Measurements from ENCODE around the gene CATSPERE.
"Not testable (repeated sequence)": the region's sequence is repeated elsewhere in the genome, so short reads cannot be mapped to it uniquely, and the experiment has no call there.

The CATSPERE gene

DNA sequence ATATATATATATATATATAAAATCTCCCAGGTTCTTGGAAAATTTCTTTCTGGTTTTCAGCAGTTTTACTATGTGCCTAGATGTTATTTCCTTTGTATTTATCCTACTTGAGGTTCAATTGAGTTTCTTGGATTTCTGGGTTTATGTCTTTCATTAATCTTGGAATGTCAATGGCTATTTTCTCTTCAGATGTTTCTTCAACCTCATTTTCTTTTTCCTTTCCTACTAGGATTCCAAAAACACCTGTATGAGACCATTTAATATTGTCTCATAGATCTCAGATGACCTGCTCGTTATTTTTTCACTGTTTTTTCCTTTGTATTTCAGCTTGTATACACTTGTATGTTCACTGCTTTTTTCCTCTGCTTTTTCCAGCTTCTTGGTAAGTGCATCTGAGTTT lies 96.5 kb downstream of the CATSPERE start:
- no peak for DNase-seq

DNA sequence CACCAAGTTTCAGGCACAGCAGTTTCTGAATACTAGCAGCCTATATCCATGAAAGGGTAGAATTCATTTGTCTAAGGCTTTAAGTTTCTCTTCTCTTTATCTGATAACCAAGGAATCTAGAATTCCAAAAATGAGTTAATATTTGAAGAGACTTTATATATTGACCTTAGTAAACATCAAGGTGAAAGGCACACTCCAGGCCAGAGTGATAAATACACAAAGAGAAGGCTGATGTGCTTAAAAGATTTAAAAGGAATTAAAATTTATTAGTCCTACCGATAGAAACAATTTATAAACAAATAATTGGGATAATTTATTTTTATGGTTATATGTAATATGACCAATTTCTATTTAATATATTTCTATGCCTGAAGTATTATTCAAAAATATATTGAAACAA lies 98.5 kb downstream of the CATSPERE start:
- no peak for DNase-seq

- not testable (repeated sequence) for DNase-seq
Observed at GRCh38 chr1:244562877-244563276, 101.8 kb downstream of the CATSPERE start.

- DNase-seq, result no peak
Observed at GRCh38 chr1:244573768-244574167, 112.7 kb downstream of the CATSPERE start.

- DNase-seq, result no peak
Observed at GRCh38 chr1:244576259-244576892, 115.3 kb downstream of the CATSPERE start.

DNA sequence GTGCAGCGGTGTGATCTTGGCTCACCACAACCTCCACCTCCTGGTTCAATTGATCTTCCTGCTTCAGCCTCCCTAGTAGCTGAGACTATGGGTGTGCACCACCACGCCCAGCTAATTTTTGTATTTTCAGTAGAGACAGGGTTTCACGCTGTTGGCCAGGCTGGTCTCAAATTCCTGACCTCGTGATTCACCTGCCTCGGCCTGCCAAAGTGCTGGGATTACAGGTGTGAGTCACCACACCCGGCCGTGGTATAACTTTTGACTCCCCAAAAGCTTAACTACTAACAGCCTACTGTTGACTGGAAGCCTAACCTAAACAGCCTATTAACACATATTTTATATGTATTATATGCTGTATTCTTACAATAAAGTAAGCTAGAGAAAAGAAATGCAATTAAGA lies 117.1 kb downstream of the CATSPERE start:
- not testable (repeated sequence) for DNase-seq

DNA sequence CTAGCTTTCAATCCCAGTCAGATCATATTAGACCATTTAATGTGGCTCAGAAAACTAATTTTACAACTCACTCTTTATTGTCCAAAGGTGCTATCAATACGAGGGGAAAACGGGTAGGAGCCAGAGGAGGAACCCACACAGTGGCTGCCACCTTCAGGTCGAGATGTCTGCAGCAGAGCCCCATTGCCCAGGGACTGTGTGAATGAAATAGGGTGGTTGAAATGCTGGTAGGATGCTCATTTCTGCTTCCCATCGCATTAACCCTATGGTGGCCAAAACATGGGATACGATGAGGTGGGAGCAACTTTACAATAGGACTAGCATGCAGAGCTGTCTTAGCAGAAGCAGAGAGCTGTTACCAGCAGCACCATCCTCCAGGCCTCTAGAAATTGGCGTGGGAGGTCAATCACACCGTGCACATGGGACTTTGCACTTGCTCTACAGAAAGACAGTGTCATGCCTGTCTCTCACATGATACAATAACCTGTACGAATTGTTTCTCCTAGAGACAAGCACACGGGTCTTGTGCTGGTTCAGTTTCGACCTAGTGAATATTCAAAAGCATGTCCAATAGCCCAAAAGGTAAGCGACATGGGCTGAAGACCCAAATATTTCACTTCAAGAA lies 122.4 kb downstream of the CATSPERE start:
- DNase-seq, result no peak

GRCh38 chr1:244585867-244586266 lies 124.8 kb downstream of the CATSPERE start:
- DNase-seq, result no peak

DNA sequence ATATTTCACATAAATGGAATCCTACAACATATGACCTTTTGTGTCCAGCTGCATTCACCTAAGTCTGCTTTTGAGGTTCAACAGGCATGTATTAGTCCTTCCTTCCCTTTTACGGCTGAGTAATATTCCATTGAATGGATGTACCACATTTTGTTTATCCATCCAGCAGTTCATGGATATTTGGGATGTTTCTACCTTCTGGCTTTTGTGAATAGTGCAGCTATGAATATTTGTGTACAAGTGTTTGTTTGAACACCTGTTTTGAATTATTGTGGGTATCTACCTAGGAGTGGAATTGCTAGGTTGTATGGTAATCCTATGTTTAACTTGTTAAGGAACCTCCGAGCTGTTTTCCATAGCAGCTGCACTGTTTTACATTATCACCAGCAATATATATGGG lies 129.6 kb downstream of the CATSPERE start:
- no peak for DNase-seq

DNA sequence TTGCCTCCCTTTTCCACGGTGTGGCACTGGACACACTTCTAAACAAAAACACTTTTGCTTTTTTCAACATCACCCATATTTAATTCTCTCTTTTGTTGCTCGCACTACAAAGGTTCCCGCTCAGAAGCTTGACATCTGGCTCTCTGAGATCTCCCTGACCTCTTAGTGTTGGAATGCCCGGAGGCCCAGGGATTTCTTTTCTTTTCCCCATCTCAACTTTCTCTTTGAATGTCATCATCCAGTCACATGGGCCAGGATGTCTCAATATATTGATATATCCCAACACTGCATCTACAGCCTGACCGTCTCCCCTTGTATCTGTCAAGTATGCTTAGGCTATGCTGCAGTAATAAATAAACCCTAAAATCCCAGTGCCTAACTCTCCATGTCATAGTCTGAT lies 137.5 kb downstream of the CATSPERE start:
- no peak for DNase-seq

DNA sequence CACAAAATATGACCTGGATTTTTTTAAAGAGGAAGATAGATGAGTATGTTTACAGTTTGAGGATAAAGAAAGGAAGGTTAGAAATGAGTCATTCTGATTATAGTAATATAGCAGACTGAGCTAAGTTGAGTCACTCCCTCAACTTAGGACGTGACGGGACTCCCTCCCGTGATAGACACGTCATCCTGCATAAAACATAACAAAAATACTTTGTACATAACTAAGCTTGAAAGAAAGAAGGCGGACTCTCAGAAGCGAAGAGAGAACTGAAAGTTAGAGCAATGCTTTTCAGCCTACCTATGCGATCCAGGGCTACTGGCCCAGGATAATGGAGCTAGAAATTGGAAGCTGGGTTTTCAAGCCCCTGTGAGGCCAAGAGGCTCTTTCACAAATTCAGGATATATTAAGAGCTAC lies 138.9 kb downstream of the CATSPERE start:
- DNase-seq, result peak in 1 of 2 donors; percentile 90

- no peak for DNase-seq
Observed at GRCh38 chr1:244601336-244601735, 140.3 kb downstream of the CATSPERE start.

GRCh38 chr1:244603498-244603897 lies 142.4 kb downstream of the CATSPERE start:
- peak in 1 of 2 donors; percentile 41 for DNase-seq

DNA sequence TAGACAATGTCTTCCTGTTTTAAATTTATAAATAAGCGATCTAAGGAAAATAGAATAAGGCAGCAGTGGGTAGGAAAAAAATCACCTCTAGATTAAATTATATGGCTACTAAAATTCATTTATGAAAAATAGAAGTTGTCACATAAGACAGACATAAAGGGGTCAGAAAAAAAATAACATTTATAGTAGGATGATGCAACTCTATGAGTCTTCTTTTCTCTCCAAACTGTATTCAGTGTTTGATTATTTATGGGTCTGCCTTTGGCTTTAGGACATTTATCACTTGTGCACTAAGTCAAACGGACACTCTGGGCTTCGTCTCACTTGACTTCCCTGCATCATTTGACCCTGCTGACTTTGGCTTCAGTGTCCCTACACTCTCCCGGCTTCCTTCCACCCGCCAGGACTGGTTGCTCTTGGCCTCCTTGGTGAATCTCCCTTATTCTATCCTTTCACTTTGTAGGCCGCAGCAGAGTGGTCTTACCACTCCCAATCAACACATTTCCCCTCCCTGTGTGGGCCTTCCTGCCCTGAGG lies 144.8 kb downstream of the CATSPERE start:
- DNase-seq, result no peak

DNA sequence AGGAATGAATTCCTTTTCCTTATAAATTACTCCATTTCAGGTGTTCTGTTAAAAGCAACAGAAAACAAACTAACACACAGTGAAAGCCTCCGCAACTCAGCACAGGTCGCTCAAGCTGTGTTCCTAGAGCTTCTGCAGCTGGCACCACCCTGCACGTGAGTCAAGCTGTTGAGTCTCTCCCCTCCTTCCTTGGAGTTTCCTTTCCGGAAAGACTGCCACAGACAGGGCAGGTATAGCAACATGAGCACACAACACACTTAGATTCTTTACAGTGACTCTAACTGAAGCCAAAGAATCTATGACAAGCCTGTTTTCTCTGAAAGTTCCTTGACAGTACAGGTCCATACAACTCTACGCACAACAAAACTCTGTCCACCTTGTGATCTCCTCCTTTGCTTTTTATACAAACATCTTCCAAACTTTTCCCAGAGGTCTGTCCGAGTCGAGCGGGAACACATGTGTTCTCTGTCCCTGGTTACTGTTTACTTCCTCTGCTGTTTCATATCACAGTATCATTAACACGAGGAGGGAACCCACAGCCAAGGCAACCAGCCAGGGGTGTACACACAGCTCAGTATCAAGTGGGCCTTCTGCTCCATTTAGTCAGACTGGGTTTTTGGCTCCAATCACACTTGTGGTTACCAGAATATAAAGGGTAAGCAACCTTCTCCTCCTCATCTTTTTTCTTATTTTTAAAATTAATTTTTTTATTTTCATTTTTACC lies 153.2 kb downstream of the CATSPERE start:
- no peak for DNase-seq

DNA sequence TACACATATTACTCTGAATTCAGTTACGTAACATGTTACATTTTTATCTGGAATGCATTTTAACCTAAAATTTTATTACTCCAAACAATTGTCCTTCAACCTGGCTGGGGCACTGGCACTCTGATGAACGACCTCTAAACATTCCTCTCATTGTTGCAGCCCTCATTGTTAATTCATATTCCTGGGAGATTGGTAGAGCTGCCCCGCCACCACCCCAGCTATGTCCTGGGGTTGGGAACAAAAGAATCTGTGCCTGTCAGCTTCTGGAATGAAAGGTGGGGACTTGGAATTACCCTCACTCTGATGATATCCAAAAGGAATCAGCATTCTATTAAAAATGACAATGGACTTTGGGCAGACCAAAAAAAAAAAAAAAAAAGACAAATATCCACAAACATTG lies 153.8 kb downstream of the CATSPERE start:
- DNase-seq, result no peak

- no peak for DNase-seq
Observed at GRCh38 chr1:244615301-244615700, 154.2 kb downstream of the CATSPERE start.

DNA sequence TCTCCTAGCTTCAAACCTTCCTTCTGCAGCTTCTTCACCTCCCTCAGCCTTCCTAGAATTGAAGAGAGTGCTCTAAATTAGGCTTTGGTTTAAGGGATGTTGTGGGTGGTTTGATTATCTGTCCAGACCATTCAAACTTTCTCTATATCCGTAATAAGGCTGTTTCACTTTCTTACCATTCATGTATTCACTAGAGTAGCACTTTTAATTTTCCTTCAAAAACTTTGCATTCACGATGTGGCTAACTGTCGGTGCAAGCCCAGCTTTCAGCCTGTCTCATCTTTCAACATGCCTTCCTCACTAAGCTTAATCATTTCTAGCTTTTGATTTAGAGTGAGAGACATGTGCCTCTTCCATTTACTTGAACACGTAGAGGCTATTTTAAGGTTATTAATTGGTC lies 165.6 kb downstream of the CATSPERE start:
- no peak for DNase-seq

- no peak for DNase-seq
Observed at GRCh38 chr1:244628789-244629188, 167.7 kb downstream of the CATSPERE start.

DNA sequence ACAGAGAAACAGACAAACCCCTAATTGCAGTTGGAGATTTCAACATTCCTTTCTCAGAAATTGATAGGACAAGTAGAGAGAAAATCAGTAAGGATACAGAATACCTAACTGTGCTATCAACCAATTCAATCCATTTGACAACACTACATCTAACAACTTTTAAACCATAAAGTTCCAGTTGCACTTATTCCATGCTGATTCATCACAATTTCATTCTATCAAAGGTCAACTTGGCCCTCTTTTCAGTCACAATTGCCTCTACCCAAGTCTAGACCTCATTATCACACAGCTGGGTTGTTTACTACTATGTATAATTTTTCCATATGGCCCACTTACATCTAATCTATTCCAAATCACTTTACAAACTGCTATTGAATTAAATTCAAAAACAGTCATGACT lies 172.1 kb downstream of the CATSPERE start:
- no peak for DNase-seq

DNA sequence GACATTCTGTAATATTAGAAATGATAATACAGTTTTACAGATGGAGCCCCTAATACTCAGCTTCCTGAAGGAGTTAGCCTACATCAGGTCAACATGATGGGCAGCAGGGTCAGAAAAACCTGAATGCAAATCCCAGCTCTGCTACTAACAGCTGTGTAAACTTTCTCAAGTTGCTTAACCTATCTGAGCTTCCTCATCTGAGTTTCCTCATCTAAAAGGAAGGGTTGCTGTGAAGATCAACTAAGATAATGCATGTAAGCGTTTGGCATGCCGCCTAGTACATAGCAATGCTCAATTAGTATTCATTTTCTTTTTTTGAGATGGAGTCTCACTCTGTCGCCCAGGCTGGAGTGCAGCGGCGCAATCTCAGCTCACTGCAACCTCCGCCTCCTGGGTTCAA lies 173.5 kb downstream of the CATSPERE start:
- no peak for DNase-seq

- DNase-seq, result no peak
Observed at GRCh38 chr1:244636488-244637259, 175.6 kb downstream of the CATSPERE start.

- no peak for DNase-seq
Observed at GRCh38 chr1:244639561-244639960, 178.5 kb downstream of the CATSPERE start.

Data from bone marrow (tissue), 2 donors.